H9 (cell line): ENCODE data around the gene KRTAP4-9. TPM values are rescaled to one million over a fixed set of nuclear protein-coding genes. Genes with fewer than 3 reads are reported as not detected.
"Not testable (repeated sequence)": the region's sequence is repeated elsewhere in the genome, so short reads cannot be mapped to it uniquely, and the experiment has no call there.

Source experiments
- DNase-seq: peaks from one replicate; pipeline ENCODE4 v3.0.0-alpha.2; 2017
- H2AFZ ChIP-seq: one replicate; pipeline ENCODE4 v1.6.1; 2013; ENCODE audit warnings: mild to moderate bottlenecking, low read length, control low read depth, moderate library complexity
- H2AK5ac ChIP-seq: 2 replicates; pipeline ENCODE4 v1.6.1; 2013; ENCODE audit warnings: low read length, control low read depth, mixed read lengths; ENCODE audit not compliant: insufficient read length
- H2BK120ac ChIP-seq: one replicate; pipeline ENCODE4 v1.6.1; 2013; ENCODE audit warnings: low read depth, mild to moderate bottlenecking, low read length, control low read depth, inconsistent platforms; ENCODE audit not compliant: poor library complexity, severe bottlenecking
- H2BK12ac ChIP-seq: 2 replicates; pipeline ENCODE4 v1.6.1; 2013; ENCODE audit warnings: low read length, control low read depth, mixed read lengths, low read depth; ENCODE audit not compliant: insufficient read length
- H2BK15ac ChIP-seq: 2 replicates; pipeline ENCODE4 v1.6.1; 2013; ENCODE audit warnings: low read depth, low read length, control low read depth
- H2BK20ac ChIP-seq: one replicate; pipeline ENCODE4 v1.6.1; 2013; ENCODE audit warnings: low read depth, mild to moderate bottlenecking, low read length, control low read depth, inconsistent platforms; ENCODE audit not compliant: poor library complexity, severe bottlenecking
- H2BK5ac ChIP-seq: 2 replicates; pipeline ENCODE4 v1.6.1; 2013; ENCODE audit warnings: low read length, control low read depth, mixed read lengths; ENCODE audit not compliant: insufficient read length
- H3K14ac ChIP-seq: 2 replicates; pipeline ENCODE4 v1.6.1; 2013; ENCODE audit warnings: low read length, control low read depth; ENCODE audit not compliant: insufficient read depth
- H3K18ac ChIP-seq: 2 replicates; pipeline ENCODE4 v1.6.1; 2013; ENCODE audit warnings: low read depth, mild to moderate bottlenecking, mixed read lengths, low read length, control low read depth; ENCODE audit not compliant: insufficient read length
- H3K23ac ChIP-seq: 2 replicates; pipeline ENCODE4 v1.6.1; 2013; ENCODE audit warnings: low read length, control low read depth, mixed read lengths, low read depth; ENCODE audit not compliant: insufficient read length
- H3K23me2 ChIP-seq: 2 replicates; pipeline ENCODE4 v1.6.1; 2013; ENCODE audit warnings: low read depth, mild to moderate bottlenecking, mixed read lengths, low read length, control low read depth; ENCODE audit not compliant: insufficient read length, poor library complexity, severe bottlenecking
- H3K27ac ChIP-seq: 2 replicates; pipeline ENCODE4 v1.5.1; 2013; ENCODE audit warnings: low read length, control low read depth, mixed read lengths, low read depth; ENCODE audit not compliant: insufficient read length
- H3K27me3 ChIP-seq: 2 replicates; pipeline ENCODE4 v1.6.1; 2013; ENCODE audit warnings: low read length, control low read depth, inconsistent platforms; ENCODE audit not compliant: insufficient read depth
- H3K4ac ChIP-seq: 2 replicates; pipeline ENCODE4 v1.6.1; 2013; ENCODE audit warnings: low read depth, mild to moderate bottlenecking, control low read depth, inconsistent platforms, low read length, moderate library complexity
- H3K4me1 ChIP-seq: 2 replicates; pipeline ENCODE4 v1.6.1; 2013; ENCODE audit warnings: low read length, control low read depth, inconsistent platforms; ENCODE audit not compliant: insufficient read depth
- H3K4me2 ChIP-seq: 2 replicates; pipeline ENCODE4 v1.6.1; 2013; ENCODE audit warnings: low read length, control low read depth, mixed read lengths; ENCODE audit not compliant: insufficient read length, insufficient read depth
- H3K56ac ChIP-seq: 2 replicates; pipeline ENCODE4 v1.6.1; 2013; ENCODE audit warnings: low read depth, mild to moderate bottlenecking, mixed read lengths, low read length, control low read depth; ENCODE audit not compliant: insufficient read length
- H3K79me1 ChIP-seq: 2 replicates; pipeline ENCODE4 v1.6.1; 2013; ENCODE audit warnings: low read depth, mild to moderate bottlenecking, moderate library complexity, low read length, control low read depth, inconsistent platforms; ENCODE audit not compliant: insufficient read depth, poor library complexity, severe bottlenecking
- H3K79me2 ChIP-seq: 2 replicates; pipeline ENCODE4 v1.6.1; 2013; ENCODE audit warnings: low read length, control low read depth, inconsistent platforms; ENCODE audit not compliant: insufficient read depth
- H3K9ac ChIP-seq: 2 replicates; pipeline ENCODE4 v1.6.1; 2013; ENCODE audit warnings: low read length, control low read depth, mixed read lengths; ENCODE audit not compliant: insufficient read length; ENCODE audit errors: extremely low read depth
- H3K9me3 ChIP-seq: one replicate; pipeline ENCODE4 v1.6.1; 2013; ENCODE audit warnings: low read depth, low read length, inconsistent platforms; ENCODE audit not compliant: control insufficient read depth
- H3T11ph ChIP-seq: one replicate; pipeline ENCODE4 v1.6.1; 2013; ENCODE audit warnings: mild to moderate bottlenecking, low read length, control low read depth, inconsistent platforms
- H4K20me1 ChIP-seq: one replicate; pipeline ENCODE4 v1.6.1; 2013; ENCODE audit not compliant: control insufficient read depth, insufficient read length, insufficient read depth
- H4K5ac ChIP-seq: 2 replicates; pipeline ENCODE4 v1.6.1; 2013; ENCODE audit warnings: low read depth, mild to moderate bottlenecking, mixed read lengths, low read length, control low read depth; ENCODE audit not compliant: insufficient read length
- H4K8ac ChIP-seq: replicated peaks from 2 replicates; pipeline ENCODE4 v1.6.1; 2013; ENCODE audit warnings: low read length, control low read depth, mixed read lengths, low read depth; ENCODE audit not compliant: insufficient read length
- H4K91ac ChIP-seq: 2 replicates; pipeline ENCODE4 v1.6.1; 2013; ENCODE audit warnings: low read depth, mild to moderate bottlenecking, moderate library complexity, mixed read lengths, low read length, control low read depth; ENCODE audit not compliant: insufficient read length
- H3K27ac Mint-ChIP-seq, 3 experiments: 2 replicates in 2 of 3; 3 replicates in 1 of 3; pipeline ENCODE4 v1.8.0; 2020 to 2021; ENCODE audit warnings: mixed read lengths in 3 of 3, mild to moderate bottlenecking in 1 of 3, moderate library complexity in 1 of 3
- H3K27me3 Mint-ChIP-seq: 2 replicates; pipeline ENCODE4 v1.8.0; 2021; ENCODE audit warnings: low read depth, mild to moderate bottlenecking, moderate library complexity, mixed read lengths
- H3K36me3 Mint-ChIP-seq, 3 experiments: 2 replicates in 2 of 3; 3 replicates in 1 of 3; pipeline ENCODE4 v1.8.0; 2020 to 2021; ENCODE audit warnings: low read depth in 3 of 3, mixed read lengths in 3 of 3; ENCODE audit not compliant: insufficient read depth in 1 of 3
- H3K4me1 Mint-ChIP-seq, 2 experiments: 2 replicates each; pipeline ENCODE4 v1.8.0; 2020; ENCODE audit warnings: mixed read lengths in 2 of 2
- H3K4me3 Mint-ChIP-seq, 2 experiments: 2 replicates in 1 of 2; 3 replicates in 1 of 2; pipeline ENCODE4 v1.8.0; 2020 to 2021; ENCODE audit warnings: mild to moderate bottlenecking in 2 of 2, mixed read lengths in 2 of 2, moderate library complexity in 1 of 2
- H3K9me3 Mint-ChIP-seq, 2 experiments: 2 replicates in 1 of 2; 3 replicates in 1 of 2; pipeline ENCODE4 v1.8.0; 2020; ENCODE audit warnings: mild to moderate bottlenecking in 2 of 2, mixed read lengths in 2 of 2, moderate library complexity in 1 of 2
- WGBS: extraction: QIAGEN DNeasy Blood & Tissue Kit; methylation state at CpG from one replicate; pipeline ENCODE4 v1.1.7; 2013; ENCODE audit warnings: missing lambda C conversion rate, low lambda C conversion rate, mixed read lengths; ENCODE audit not compliant: insufficient read length; ENCODE audit errors: extremely low coverage; 5-methylcytosine and 5-hydroxymethylcytosine counted together
- total RNA-seq: library from RNA; stranded (reverse); gene quantifications from 2 replicates; pipeline ENCODE4 v1.2.1, GENCODE V29; 2021
- TF ChIP-seq, protein P1 (sequence below): fragments of 200-600 bp; sonication (generic); conservative IDR thresholded peaks from 3 replicates; pipeline ENCODE4 v1.8.0; 2021; ENCODE audit warnings: antibody characterized with exemption, mild to moderate bottlenecking

The KRTAP4-9 gene
- total RNA-seq, 1 experiment from 2014 or later = not detected

DNA sequence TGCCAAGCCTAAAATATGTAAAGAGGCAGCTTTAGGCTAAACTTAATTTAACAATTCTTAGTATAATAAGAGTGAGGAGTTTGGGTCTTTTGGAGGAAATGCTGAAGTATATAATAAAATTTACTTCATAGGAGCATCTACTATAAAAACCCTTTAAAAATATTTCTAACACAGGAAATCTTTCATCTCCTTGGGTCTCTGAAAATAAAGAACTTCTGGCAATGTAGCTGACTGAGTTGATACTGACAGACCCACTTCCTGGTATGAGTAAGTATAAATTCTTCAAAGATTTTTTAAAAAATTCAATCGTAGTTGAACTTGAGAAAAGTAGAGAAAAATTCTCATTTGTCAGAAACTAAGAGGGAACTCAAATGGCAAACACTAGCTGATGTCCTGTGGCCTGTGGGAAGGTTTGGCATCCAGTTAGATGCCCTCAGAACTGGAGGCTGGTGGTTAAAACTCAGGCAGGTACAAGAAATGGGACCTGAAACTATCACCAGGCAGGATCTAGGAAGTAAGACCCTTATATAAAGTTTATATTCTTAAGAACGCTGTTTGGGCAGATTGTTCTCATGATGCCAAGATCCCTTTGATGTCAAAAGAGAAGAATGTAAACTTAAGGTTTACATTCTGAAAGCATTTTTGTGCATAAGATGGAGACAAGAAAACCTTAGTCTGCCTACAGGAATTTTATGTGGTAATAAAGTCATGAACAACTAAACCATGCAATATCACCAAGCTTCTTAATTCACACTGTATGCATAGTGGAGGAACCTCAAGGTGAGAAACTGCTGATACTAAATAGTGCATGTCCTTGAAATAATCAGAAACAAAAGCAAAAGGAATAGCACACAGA is 28.9 kb downstream of the KRTAP4-9 start:
- no peak overlapping the region for H3K4me2 ChIP-seq
- no peak overlapping the region for H3K27ac ChIP-seq
- no peak overlapping the region for H3K4me3 Mint-ChIP-seq
- H3K56ac ChIP-seq = no peak overlapping the region
- H3K27ac Mint-ChIP-seq = no peak overlapping the region
- no peak for DNase-seq
- no peak overlapping the region for H2BK20ac ChIP-seq
- H3K14ac ChIP-seq = no peak overlapping the region
- H3K79me2 ChIP-seq = no peaks in the 10 kb centered on the region
- H2BK120ac ChIP-seq = no peak overlapping the region
- no peaks in the 10 kb centered on the region for H3K4me1 ChIP-seq
- H2AFZ ChIP-seq = no peak overlapping the region
- H2BK15ac ChIP-seq = no peak overlapping the region
- H3K18ac ChIP-seq = no peak overlapping the region
- H2AK5ac ChIP-seq = no peak overlapping the region
- no peaks in the 10 kb centered on the region for H3K27me3 ChIP-seq
- H3K9me3 Mint-ChIP-seq = peaks cover 3 to 11% of the 10 kb centered on the region in 2 experiments; a peak in 4 of 5 replicates
- no peak overlapping the region for H3K9ac ChIP-seq
- H3T11ph ChIP-seq = no peak overlapping the region
- no peak overlapping the region for H2BK12ac ChIP-seq
- no peaks in the 10 kb centered on the region for H3K23me2 ChIP-seq
- no peak overlapping the region for H3K23ac ChIP-seq
- H4K91ac ChIP-seq = no peak overlapping the region
- no peaks in the 10 kb centered on the region for H3K9me3 ChIP-seq
- H3K27me3 Mint-ChIP-seq = no peaks in the 10 kb centered on the region
- H3K4me1 Mint-ChIP-seq = no peaks in the 10 kb centered on the region
- H3K4ac ChIP-seq = no peak overlapping the region
- H4K20me1 ChIP-seq = no peaks in the 10 kb centered on the region
- H3K36me3 Mint-ChIP-seq = no peaks in the 10 kb centered on the region
- WGBS = no CpG with 5 or more reads among the region's 2 CpGs
- TF ChIP-seq, protein P1, sequence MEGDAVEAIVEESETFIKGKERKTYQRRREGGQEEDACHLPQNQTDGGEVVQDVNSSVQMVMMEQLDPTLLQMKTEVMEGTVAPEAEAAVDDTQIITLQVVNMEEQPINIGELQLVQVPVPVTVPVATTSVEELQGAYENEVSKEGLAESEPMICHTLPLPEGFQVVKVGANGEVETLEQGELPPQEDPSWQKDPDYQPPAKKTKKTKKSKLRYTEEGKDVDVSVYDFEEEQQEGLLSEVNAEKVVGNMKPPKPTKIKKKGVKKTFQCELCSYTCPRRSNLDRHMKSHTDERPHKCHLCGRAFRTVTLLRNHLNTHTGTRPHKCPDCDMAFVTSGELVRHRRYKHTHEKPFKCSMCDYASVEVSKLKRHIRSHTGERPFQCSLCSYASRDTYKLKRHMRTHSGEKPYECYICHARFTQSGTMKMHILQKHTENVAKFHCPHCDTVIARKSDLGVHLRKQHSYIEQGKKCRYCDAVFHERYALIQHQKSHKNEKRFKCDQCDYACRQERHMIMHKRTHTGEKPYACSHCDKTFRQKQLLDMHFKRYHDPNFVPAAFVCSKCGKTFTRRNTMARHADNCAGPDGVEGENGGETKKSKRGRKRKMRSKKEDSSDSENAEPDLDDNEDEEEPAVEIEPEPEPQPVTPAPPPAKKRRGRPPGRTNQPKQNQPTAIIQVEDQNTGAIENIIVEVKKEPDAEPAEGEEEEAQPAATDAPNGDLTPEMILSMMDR = no peak
- no peak overlapping the region for H4K5ac ChIP-seq
- no peaks in the 10 kb centered on the region for H3K79me1 ChIP-seq
- no peak overlapping the region for H4K8ac ChIP-seq
- no peak overlapping the region for H2BK5ac ChIP-seq

DNA sequence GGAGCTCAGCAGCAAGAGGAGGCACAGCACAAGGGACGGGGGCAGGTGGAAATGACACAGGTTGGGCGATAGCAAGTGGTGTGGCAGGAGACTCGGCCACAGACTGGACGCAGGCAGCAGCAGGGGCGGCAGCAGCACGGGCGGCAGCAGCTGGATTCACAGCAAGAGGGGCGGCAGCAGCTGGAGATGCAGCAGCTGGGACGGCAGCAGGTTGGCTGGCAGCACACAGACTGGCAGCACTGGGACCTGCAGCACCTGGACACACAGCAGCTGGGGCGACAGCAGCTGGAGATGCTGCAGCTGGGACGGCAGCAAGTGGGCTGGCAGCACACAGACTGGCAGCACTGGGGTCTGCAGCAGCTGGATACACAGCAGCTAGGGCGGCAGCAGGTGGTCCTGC is 34.7 kb downstream of the KRTAP4-9 start:
- not testable (repeated sequence) for H3K4me1 Mint-ChIP-seq, H4K20me1 ChIP-seq, H4K91ac ChIP-seq, H3K79me2 ChIP-seq, H3K9me3 ChIP-seq, H2BK12ac ChIP-seq, H3K14ac ChIP-seq, H2BK15ac ChIP-seq, H3T11ph ChIP-seq, DNase-seq, H2AK5ac ChIP-seq, H3K27me3 Mint-ChIP-seq, H3K27ac Mint-ChIP-seq, H2BK20ac ChIP-seq, H3K4me2 ChIP-seq, H3K23ac ChIP-seq, H3K9ac ChIP-seq, H4K8ac ChIP-seq, H2BK5ac ChIP-seq, H3K4me1 ChIP-seq, H3K18ac ChIP-seq, H2BK120ac ChIP-seq, H4K5ac ChIP-seq, H2AFZ ChIP-seq, H3K27ac ChIP-seq, H3K56ac ChIP-seq, H3K4me3 Mint-ChIP-seq, H3K23me2 ChIP-seq, H3K4ac ChIP-seq, H3K27me3 ChIP-seq, H3K79me1 ChIP-seq
- Mint-ChIP-seq H3K9me3 (peaks cover 31 to 40% of the 10 kb centered on the region in 2 experiments), H3K36me3 (peaks cover 13 to 35% (median 23%) of the 10 kb centered on the region in 3 experiments)
- no CpG with 5 or more reads among the region's 12 CpGs for WGBS
